NCI-H2196 (cell line): ENCODE data around the gene PPP2R2C.

ENCODE experiments used
- DNase-seq: peaks from one replicate; lab custom pipeline; 2025; ENCODE audit not compliant: unreplicated experiment; lab: John Stamatoyannopoulos, UW

PPP2R2C gene

DNA sequence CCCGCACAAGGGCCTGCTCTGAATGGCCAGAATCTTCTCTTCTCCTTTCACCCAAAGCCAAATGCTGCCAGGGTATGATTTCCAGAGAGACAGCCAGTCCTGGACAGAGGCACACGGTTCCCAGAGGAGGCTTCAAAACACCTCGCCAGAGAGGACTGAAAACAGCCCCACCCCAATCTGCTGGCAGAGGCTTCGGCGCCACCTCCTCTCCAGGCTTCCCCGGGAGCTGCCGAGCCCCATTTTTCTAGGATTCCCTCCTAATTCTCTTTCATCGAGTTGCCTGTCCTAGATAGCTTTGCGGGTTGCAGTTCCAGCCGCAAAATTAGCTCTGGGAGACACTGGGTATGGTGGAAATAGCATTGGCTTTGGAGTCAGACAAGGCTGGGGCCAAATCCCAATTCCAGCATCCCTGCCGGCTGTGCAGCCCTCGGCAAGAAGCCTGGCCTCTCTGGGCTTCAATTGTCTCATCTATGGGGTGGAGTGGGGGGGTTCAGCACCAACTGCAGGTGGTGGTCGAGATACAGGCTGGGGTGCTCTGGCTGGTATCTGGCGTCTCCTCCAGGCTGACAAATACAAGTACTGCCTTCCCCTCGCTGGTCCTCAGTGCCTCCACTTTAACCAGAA lies 22.6 kb downstream of the PPP2R2C start:
- DNase-seq = no peak

- no peak for DNase-seq
These were observed 23.1 kb downstream of the PPP2R2C start for GRCh38 chr4:6449335-6449734.

GRCh38 chr4:6448476-6449170 lies 23.8 kb downstream of the PPP2R2C start:
- no peak for DNase-seq

DNA sequence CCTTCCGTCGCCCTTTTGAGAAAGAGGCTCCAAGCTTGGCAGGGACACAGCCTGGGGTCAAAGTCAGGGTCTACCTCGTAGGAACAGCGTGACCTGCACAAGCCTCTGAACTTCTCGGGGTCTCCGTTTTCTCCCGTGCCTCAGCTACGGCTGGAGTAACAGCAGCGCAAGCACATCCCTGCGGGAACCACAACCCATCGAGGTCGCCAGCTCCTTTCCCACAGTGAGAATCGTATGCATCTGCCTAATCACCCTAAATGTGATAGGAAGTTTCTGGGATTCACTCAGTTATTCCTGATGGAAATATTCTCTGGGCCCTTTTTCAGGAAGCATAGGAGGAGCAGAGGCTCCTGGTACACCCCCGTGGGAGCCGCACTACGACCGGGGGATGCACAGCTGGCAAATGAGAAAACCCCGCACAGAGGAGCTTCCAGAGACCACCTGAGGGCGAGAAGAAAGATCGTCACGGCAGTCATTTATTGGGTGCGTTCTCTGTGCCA lies 24.7 kb downstream of the PPP2R2C start:
- DNase-seq = no peak

DNA sequence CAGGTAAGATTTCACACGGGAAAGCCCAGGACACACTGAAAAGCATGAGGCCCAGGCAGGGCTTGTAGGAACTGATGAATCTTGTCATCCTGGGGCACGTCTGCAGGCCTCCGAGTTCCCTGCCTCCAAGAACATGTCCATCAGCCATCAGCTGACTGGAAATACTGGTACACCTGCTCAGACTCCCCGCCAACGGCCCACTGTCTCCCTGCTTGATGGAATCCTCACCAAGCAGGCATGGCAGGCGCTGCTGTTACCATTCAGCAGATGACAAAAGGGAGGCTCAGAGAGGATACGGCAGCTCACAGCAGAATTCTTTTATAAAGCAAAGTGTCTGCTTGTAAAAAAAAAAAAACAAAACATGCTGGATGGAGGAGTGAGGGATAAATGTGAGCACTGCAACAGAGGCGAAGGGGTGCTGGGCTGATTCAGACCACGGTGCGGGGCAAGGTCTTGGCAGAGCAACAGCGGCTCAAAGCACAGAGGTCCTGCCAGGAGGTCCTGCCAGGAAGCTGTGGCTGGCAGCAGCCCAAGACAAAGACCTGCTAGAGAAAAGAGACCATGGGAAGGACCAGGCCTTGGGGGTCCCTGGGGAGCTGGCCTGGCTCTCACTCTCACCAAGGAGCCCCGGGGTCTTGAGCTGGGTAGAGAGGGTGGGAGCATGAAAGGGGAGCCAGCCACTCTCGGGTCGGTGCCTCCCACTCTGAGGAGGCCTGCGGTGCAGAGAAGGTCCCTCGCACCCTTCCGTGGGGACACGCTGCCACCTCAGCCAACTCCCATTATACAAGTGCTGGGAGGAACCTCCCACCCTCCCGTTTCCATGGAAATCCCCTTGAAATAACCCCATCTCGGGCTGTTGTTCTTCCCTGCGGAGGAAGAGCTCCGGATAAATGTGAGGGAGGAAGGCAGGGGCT lies 25.6 kb downstream of the PPP2R2C start:
- DNase-seq = no peak

GRCh38 chr4:6446130-6446482 lies 26.3 kb downstream of the PPP2R2C start:
- DNase-seq = no peak

- DNase-seq = no peak
These were observed 26.8 kb downstream of the PPP2R2C start for GRCh38 chr4:6445403-6446129.

- DNase-seq = no peak
These were observed 27.8 kb downstream of the PPP2R2C start for GRCh38 chr4:6444582-6444981.

DNA sequence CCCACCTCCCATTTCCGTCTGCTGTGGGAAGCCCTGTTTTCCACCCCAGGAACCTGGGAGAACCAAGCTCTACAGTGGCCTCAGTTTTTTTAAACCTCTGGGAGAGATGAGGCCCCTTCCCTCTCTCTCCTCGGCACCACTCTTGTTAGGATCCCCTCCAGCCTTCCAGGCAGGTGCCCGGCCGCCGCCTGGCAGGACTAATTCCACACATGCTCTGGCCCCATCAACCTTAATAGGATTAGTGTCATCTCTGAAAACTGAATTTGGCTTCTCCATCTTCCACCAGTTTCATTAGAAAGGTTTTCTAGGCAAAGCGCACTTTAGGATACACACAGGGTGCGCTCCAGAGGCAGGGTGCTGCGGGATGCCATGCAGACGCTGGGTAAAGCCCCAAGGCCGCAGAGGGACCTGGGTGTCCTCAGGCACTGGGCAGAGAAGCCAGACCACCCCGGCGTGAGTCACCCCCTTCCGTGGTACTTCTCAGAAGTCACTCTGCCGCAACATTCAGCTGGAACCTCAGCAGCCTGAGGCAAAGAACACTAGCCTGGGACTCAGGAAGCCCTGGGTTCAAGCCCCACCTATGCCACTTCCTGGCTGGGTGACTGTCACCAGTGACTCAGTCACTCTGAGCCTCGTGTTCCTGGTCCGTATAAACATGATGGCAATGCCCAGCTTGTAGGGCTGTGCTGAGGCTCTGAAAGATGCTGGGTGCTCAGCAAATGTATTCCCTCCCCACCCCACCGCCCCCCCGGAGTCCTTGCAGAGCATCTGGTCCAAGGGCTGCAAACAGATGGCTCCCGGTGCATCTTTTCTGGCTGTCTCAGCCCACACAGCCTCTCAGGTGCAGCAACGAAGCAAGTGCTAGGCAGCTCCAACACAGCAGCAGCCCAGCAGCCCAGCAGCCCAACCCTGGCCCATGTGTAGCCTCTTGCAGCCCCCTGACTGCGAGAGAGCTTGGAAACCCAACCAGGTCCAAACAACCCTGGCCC lies 29.1 kb downstream of the PPP2R2C start:
- DNase-seq = no peak

DNA sequence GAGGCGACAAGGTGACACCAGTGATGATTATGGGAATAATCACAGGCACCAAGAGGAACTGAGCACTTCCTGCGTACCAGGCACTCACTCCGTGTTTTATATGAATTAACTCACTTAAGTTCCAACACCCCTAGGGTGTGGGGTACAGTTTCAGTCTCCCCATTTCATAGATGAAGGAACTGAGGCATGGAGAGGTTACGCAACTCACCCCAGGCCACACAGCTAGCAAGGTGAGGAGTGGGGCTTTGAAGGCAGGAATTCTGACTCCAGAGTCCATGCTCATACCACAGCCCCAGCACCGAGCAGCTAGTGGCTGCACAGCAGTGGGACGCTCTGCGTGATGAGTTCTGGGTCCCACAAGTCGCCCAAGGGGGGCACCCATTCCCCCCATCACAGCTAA lies 29.9 kb downstream of the PPP2R2C start:
- no peak for DNase-seq

DNA sequence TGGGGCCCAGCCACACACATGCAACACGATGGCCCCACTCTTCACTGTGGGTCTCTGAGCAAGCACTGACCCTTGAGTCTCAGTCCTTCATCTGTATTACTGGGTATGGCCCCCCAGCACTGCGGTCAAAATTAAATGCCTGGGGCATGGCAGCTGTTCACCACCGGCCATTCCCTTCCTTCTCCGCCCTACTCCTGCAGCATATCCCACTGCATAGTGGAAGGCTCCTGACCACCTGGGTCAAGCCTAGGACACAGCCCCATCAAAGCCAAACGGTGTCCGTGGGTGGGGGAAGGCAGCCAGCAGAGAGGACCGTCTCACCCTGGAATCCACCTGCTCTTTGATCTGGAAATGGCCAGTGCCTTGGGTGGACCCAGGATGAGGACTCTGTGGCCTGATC lies 30.7 kb downstream of the PPP2R2C start:
- no peak for DNase-seq

DNA sequence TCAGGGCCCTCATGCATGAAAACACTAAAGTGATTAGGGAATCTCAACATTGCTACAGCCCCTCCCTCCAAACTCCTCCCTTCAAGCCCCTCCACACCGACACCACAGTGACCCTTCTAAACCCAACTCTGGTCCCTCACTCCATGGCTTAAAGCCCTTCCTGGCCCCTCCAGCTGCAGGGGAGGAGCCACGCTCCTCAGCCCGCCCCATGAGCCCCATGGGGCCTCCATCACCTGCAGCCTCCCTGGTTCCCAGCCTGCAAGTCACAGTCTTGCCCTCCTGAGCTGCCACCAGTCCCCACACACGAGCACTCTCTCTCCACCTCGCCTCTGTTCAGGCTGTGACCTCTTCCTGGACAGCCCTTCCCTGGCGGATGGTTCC lies 31.2 kb downstream of the PPP2R2C start:
- DNase-seq = no peak

DNA sequence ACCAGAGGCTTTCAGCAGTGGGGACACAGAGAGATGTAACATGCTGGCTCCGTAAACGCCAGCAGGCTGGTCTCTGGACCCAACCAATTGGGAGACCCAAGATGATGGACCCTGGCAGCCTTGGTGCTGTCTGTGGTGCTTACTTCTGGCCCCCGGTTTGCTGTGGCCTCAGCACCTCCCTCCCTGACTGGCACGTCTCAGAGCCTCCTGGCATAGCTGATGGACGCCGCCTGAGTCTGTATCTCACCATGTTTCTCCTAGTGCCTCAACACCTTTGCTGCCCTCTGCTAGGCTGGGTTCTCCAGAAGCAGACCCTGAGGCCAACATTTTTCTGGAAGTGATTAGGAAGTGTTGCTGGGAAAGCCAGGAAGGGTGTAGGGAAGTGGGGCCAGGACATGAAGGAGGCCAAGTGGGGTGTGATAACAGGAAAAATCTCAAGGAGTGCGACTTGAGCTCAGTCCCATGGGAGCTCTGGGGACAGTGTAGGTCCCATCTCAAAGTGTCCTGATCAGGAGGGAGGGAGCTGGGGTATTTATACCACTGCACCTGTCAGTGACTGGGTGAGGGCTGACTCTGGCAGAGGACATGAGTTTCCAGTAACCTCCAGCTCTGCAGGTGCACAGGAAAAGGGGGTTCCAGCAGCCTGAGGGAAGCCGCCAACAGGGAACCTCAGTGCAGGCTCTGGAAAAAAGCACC lies 31.8 kb downstream of the PPP2R2C start:
- no peak for DNase-seq

DNA sequence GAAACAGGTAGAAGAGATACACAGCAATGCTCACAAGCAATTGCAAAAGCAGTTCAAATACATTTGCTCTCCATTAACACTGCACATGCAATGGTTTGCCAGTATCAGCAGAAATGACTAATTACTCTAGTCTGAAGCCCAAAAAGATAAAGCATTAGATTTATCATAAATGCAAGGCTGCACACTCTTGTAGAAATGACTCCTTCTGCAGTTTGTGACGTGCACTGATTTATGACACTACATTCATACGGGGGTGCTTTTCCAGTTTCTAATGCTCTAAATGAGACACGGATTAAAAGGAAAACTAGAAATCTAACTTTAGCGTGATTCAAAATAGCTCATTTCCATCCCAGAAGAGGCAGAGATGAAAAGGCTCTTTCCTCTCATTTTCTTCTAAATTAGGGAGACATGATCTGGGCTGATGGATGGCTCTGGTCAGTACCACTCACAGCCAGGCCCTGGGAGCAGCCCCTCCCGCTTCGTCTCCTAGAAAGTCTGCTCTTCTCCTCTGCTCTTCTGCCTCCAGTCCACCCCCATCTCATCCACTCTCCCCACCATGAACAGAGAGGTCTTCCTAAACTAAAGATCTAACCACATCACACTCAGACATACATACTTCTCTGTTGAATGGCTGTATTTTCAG lies 33.2 kb downstream of the PPP2R2C start:
- DNase-seq = no peak

GRCh38 chr4:6437826-6438238 lies 34.6 kb downstream of the PPP2R2C start:
- no peak for DNase-seq

DNA sequence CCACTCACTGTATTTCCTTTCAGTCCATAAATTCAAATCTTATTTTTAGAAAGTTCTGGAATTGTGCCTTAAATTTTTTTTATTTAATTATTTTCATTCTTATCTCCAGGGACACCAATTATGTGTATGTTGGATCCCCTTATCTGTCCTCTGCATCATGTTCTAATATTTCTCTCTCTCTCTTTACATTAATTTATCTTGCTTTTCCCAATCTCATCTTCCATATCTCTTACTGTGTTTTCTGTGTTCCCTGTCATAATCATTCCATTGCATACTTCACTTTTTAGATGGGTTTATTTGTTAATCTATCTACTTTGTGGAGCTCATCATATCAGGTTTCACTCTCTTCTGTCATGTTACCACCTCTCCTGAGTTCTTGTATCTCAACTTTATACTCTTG lies 37.4 kb downstream of the PPP2R2C start:
- no peak for DNase-seq

GRCh38 chr4:6430927-6431326 lies 41.5 kb downstream of the PPP2R2C start:
- no peak for DNase-seq

DNA sequence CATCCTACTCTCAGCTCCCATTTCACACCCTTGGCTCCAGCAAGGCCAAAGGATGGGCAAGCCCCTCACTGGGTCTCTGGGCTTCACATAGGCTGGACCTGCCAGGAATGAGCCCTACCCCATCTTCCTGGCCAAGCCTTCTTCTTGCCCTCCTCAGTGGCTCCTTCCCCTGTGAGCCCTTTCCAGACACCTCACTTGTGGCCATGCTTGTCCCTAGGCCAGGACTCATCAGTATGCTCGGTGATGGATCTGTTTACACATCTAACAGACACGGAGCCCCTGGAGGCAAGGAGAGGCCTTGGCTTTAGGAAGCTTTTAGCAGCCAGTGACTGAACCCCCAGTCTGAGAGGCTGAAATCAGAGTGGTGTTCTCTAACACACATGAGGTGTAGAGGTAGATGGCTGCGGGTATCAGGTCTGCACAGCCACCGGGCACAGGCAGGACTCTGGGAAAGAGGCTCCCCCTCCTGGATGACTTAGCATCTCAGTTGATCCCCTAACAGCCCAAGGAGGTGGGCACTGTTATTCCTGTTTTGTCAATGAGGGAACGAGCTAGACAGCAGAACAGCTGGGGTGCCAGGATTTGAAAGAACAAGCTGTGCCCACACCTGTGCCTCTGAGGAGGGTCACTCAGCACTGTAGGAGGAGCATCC lies 44.8 kb downstream of the PPP2R2C start:
- no peak for DNase-seq
